Loucy (cell line): Measurements from ENCODE around the gene NCKAP5.

ENCODE experiments used
- CTCF ChIP-seq: fragments of 200-600 bp; sonication (generic); conservative IDR thresholded peaks from 2 replicates; pipeline ENCODE4 v1.5.1; 2014; ENCODE audit warnings: mild to moderate bottlenecking, antibody characterized with exemption, low read length
- EZH2phosphoT487 ChIP-seq: fragments of 200-600 bp; IDR thresholded peaks from 2 replicates; pipeline ENCODE4 v1.6.1; 2018; ENCODE audit warnings: antibody characterized with exemption, mild to moderate bottlenecking, moderate library complexity, borderline replicate concordance

GRCh38 chr2:133586978-133587377 lies 18.7 kb upstream of the NCKAP5 start:
- TF ChIP-seq CTCF (no peak), EZH2phosphoT487 (no peak)
